GM19455 (cell line): ENCODE measurements around the gene DPEP3.
"Not testable (repeated sequence)": the region's sequence is repeated elsewhere in the genome, so short reads cannot be mapped to it uniquely, and the experiment has no call there.

ENCODE experiments used
- ATAC-seq: cut with Tn5 transposase; IDR thresholded peaks from one replicate; pipeline ENCODE4 v1.9.1; 2021; ENCODE audit not compliant: unreplicated experiment

DPEP3 gene

DNA sequence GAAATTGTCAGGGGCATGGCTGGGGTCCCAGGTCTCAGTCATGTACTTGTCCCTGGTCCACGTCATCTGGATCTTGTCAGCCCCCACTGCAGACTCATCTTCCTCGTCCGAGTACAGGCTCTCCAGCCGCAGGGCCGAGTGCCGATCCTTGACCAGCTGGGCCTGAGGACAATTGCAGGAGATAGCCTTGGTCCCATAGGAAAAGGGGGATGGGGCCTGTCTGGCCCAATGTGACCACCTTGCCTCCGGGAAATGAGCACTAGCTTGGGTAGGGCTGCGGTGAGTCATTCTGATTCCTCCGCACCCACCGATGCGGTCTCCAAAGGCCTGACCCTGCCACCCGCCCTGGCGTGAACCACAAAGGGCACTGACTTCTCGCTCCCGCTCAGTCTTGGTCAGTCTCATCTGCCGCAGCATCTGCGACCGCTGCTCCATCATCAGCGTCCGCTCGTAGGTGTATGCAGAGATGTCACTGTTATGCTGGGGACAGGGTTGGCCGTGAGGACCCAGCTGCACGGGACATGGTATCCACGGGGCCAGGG lies 34.8 kb downstream of the DPEP3 start:
- no peak for ATAC-seq

DNA sequence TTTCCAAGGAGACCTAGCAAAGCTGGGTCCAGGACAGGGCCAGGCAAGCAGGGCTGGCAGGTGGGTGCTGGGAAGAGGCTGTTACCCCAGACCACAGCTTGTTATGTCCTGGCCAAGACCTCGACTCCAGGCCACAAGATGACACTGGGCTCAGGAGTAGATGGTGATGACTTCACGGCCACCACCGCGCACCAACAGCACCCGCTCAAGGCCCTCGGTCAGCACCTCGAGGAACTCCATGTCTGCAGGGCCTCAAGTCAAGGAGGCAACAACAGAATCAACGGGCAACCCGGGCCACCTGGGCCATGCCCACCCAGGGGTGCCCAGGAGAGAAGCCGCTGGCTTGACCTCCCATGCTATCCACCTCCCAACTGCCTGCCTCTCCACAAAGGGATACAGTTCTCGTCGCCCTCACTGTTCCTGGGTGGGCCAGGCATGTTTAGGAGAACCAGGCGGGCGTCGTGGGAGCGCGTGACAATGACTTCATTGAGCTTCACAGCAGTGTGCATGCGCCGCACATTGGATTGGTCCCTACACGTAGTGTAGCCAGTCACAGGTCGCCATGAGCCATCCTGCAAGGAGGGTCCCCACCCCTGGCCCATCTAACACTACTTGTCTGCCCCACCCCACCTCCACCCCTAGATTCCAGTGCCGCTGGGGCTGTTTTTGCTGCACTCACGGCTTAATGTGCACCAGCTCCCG lies 35.5 kb downstream of the DPEP3 start:
- no peak for ATAC-seq

DNA sequence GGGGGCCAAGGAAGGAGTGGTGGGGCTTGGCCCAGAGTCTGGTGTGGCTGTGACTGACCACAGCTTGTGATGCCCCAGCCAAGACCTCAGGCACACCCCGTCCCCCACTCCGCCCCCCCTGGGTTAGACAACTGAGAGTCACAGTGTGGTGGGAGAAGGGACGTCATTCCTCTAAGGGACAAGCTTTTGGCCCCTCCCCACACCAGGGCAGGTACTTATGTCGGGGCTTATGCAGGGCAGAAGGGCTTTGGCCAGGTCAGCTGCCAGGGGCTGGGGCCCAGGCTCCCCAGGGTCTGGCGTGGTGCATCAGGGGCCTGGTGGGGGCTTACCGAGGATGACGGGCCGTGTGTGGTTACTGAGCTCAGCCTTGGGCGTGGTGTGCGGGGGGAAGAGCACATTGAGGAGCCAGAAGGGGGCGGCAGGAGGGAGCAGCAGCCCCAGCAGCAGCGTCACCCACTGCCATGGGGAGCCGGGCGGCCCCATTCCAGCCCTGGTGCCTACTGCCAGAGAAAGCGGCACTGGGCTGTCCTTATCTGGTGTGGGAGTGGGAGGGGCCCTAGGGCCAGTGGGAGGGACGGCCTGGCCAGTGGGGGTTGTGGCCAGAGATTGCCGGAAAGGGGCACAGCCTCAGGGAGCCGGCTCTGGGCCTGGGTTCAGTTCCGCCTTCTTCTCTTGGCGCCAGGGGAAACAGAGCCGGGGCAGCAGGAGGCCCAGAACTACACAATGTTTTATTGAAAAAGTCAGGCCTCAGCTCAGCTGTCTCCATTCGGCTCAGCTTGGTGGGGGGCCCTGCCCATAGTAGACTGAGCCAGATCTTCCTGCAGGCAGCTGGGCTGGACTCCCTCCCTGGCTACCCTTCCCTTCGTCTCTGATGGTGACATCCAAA lies 36.4 kb downstream of the DPEP3 start, which contains the start of gene LCAT:
Gene LCAT, minus strand, starts transcription at position 502 of the 886 bp plus-strand sequence. Its CDS starts 19 bp downstream, at position 483.
- ATAC-seq = no peak

DNA sequence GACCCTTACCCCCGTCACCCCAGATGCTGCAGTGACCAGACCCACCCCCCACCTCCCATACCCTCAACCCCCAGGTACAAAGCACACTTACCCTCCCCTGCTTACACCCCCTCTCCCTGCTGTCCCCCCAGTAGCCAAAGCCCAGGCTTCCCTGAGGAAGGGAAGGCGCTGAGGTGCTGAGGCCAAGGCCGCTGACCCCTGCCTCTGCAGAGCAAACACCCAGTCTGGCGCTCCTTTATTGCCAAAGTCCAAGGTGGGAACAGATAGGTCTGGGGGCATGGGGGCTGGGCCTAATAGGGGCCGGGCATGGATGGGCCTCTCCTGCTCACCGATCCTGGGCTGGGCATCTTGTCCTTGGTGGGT lies 37.1 kb downstream of the DPEP3 start:
- no peak for ATAC-seq

DNA sequence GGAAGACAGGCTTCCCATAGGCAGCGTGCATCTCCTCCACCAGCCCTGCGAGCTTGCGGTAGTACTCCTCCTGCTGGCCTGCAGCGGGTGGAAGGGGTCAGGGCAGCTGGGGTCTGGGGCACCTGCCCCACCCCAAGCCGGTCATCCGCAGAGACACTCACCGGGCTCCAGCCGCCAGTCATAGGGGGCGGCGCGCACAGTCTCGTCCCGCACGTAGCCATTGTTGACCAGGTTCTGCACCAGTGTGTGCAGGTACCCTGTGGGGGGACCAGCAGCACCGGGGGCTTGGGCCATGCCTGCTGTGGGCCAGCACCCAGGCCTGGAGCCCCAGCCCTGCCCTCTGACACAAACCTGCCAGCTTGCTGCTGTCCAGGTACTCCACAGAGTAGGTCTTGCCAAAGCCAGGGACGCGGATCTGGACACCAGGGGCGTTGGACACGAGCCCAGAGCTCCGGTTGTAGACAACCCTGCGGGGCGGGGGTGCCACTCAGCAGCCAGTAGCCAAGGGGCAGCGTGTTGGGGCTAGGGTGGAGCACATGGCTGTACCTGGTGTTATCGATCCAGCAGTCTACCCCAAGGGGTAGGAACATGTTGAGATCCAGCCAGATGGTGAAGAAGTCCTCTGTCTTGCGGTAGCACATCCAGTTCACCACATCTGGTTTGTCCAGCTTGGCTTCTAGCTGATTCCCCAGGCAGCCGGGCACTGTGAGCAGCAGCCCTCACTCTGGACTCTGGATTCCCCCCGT lies 37.6 kb downstream of the DPEP3 start:
- ATAC-seq = no peak

DNA sequence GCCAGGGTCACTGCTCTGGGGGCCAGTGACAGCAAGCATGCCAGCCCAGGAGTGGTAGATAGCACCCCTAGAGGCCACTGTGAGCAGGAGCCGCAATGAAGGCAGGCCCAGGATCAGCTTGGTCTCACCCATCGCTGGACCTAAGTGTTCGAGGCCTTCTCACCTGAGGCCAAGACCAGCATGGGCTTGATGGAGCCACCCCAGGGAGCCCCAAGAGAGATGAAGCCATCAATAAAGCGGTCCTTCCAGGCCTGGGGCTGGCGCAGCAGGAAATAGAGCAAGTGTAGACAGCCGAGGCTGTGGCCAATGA lies 38.1 kb downstream of the DPEP3 start:
- no peak for ATAC-seq

DNA sequence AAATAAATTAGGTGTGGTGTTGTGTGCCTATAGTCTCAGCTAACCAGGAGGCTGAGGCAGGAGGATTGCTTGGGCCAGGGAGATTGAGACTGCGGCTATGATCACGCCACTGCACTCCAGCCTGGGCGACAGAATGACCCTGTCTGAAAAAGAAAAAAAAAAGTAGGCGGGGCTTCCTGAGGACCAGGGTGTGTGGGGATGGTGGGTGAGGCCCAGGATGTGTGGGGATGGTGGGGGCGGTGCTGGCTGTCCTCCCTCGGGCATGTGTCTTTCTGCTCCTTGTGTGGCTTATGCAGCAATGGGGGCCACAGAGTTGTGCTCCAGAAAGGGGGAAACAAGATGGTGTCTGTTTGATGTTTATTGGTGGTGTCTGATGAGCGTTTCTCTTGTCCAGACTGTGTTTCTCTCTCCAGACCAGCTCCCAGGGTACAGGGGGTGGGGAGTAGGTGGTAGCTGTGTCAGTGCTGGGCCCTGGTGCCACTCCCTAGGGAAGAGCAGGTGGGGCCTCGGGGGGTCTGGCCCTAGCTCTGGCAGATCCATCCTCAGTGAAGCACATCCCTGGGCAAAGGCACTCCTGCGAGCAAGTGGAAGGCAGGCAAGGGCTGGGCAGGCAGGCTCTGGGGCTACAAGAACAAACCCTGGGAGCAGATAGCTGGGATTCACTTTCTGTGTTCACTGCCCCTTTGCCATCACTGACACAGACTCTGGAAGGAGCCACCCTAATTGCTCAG lies 38.7 kb downstream of the DPEP3 start:
- ATAC-seq = no peak

DNA sequence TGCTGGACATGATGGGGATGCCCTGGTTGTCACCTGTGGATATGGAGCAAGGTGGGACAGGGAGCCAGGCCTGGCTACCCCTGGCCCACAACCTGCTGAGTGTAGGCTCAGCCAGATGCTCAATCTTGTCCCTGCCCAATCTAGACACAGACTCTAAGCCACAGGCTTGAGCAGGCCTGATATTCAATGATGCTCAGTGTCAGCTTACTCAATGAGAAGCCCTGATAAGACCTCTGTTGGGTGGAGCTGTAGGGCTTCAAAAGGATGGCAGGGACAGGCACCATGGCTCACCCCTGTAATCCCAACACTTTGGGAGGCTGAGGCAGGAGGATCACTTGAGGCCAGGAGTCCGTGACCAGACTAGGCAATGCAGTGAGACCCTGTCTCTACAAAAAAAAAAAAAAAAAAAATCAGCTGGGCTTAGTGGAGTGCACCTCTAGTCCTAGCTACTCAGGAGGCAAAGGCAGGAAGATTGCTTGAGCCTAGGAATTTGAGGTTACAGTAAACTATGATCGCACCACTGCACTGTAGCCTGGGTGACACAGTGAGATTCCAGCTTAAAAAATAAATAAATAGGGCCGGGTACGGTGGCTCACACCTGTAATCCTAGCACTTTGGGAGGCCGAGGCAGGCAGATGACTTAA lies 39.7 kb downstream of the DPEP3 start:
- no peak for ATAC-seq

DNA sequence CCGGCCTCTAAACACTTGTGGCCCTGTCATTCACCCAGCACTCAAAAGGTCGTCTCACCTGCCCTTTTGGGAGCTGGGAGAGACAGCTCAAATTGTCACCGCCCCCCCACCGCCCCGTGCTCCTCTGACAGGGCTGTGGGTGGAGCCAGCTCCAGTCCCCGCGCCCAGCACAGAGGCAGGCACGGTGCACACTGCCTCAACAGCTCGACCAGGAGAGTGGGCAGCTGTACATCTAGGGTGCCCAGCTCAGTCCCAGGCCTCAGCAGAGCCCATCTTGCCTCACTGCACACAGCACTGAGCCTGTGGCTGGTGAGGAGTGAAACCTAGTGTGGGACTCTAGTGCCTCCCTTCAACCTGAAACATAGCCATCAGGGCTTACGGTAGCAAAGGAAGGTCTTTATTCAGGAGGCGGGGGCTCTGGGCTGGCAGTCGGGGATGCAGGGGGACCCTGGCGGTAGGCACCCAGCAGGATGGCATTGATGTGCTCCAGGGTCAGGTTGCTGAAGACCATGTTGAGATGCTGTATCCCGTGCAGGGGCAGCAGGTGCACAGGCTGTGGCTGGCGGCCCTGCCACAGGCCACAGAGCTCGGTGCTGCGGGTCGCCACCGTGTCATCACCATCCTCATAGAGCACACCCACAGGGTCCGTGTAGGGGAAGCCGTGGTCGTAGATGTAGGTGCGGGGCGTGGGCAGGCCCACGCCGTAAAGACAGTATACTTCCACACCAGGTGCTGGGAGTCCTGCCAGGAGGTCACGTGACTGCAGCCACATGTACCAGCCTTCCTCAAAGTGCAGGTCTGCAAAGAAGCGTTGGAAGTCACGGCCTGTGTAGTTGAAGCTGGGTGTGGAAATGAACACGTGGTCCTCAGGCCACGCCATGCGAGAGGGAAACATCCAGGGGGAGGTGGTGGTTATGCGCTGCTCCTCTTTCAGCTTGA lies 40.5 kb downstream of the DPEP3 start:
- no peak for ATAC-seq

DNA sequence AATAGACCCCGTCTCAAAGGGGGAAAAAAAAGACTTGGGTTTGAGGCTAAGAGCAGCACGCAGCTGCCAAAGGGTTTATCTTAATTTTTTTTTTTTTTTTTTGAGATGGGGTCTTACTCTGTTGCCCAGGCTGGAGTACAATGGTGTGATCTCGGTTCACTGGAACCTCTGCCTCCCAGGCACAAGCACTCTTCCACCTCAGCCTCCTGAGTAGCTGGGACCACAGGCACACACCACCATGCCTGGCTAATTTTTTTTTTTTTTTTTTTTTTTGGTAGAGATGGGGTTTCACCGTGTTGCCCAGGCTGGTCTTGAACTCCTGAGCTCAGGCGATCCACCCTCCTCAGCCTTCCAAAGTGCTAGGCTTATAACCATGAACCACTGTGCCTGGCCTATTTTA lies 42.6 kb downstream of the DPEP3 start:
- not testable (repeated sequence) for ATAC-seq

DNA sequence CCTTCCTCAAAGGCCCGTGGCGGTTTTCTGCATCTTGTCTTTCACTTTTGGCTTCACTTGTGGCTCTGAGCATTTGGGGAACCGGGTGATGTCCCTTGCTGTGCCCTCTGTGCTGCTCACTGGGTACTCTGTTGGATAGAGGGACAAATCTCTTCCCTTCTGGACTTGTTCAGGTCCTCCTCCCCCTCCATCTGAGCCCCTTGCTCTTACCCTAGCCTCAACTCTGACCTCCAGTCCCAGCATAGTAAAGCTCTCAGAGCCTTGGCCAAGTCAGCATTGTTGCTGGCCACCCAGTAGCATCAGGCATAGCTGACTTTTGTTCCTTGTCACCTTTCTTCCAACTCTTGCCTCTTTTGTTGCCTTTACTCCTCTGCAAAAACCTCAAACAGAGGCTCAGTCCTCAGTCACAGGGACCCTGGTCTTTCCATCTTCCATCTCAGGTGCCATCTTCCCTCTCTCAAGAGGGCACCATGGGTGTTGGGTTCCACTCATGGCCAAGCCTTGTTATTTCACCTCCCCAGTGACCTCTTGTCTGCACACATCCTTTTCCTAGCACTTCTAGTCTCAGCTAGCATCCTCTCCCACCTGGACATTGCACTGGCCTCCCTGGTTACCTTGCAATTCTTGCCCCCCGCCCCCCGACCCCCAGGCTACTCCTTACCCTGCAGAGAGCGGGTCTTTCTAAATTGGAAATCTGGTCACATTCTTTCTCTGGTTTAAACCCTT lies 43.3 kb downstream of the DPEP3 start:
- peak; percentile 56 for ATAC-seq

DNA sequence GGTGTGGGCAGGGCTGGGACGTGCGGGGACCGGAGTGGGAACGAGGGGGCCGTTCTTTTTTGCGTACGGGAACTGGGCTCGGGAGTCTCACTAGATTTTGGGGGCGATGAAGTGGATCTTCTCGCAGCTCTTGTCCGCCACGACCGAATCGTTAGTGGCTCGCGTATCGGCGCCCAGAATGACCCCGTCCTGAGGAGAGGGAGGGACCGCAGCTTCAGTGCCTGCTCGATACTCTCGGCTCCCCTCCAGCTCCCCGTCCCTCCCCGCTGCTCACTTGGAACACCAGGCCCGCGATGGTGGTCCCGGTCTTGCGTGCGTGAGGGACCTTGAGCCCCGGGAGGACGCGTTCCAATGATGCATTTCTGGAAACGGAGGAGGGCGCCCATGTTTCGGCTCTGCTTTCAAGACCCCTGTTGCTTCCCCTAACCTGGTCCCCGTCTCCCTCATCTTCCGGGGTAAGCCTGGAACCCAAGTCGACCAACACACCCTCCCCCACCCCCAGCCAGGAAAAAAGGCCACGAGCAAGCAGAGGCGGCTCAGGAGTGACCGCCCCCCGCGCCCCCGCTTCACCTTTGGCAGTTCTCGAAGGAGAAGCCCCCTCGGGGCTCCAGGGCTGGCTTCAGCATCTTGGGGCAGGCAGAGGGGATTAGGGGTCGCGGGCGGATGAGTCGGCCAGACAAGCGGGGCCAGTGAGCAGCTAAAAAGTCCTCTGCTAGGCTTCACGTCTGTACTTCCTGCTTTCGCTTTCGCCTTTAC lies 44.0 kb downstream of the DPEP3 start, which contains the start of gene PSMB10:
Gene PSMB10, minus strand, starts transcription at position 727 of the 756 bp plus-strand sequence. Its CDS starts 101 bp downstream, at position 626.
- ATAC-seq = peak; percentile 4

DNA sequence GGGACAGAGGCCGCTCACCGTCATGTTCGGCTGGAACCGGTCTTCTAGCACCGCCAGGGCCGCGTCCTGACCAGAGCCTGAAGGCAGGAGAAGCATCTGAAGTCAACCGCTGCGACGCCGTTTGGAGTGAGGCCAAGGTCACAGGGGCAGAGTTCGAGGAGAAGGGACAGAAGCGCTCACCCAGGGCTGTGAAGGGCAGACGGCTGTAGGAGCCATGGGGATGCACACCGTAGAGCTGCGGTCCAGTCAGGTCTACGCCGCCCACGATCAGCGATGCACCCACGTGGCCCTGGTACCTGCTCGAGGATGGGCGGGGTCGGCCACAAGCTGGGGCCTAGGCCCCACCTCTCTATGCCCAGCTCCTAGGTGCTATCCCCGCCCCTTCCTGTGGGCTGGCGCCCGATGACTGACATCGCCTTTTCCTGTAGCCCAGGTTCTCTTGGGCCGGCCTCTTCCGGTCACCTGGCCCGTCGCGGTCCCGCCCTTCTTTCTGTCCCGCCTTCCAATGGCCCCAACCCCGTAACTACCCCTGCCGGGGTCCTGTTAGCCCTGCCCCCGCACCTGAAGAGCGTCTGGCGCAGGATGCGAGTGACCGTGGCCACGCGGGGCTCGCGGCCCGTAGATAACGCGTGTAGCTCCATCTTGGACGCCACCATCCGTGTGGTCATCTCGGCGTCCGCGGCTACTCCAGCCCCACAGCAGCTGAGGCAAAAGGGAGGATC lies 44.7 kb downstream of the DPEP3 start:
- ATAC-seq = peak; percentile 84

DNA sequence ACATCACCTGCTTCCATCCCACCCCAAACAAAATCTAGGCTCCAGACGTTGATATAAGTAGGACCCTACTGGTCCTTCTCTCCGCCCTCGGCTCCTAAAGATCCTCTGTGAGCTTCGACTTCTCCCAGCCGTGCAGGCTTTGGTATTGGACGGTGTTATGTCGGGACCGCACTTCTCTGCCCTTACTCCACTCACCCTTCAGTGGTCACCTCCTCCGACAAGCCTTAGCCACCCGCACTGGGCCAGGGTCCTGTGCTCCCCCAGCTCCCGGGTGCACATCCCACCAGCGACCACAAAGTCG lies 45.2 kb downstream of the DPEP3 start:
- ATAC-seq = no peak

DNA sequence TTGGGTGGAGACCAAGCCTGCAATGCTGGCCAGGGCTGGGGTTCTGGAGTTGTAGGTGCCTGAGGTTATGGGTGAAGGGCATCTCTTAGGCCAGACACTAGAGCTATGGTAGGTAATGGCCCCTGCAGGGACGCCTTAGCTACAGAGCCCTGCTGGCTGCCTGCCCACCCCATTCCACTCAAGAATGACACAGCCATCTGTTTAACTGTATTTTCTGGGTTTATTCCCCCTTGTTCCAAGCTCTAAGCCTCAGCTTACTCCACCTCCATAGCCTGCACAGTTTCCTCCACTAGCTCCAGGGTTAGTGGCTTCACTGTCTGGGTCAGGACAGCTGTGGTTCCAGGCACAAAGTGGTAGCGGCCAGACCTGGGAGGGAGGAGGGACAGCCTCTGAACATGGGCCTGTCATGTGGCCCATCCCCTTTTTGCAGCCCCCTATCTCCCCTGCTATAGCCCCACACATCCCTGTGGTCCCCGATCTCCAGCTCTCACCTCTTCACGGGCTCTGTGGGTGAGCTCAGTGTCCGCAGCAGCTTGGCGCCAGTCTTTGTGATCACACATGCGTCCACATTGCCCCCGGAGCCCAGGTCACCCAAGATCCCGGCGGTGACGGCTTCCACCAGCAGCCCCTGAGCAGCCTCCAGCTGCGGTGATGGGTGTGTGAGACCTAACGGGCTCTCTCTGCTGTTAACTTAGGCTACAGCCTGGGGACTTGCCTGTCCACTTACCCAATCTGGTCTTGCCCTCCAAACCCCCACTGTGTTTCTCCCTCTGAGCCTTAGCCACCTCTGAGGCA lies 45.8 kb downstream of the DPEP3 start:
- ATAC-seq = no peak

DNA sequence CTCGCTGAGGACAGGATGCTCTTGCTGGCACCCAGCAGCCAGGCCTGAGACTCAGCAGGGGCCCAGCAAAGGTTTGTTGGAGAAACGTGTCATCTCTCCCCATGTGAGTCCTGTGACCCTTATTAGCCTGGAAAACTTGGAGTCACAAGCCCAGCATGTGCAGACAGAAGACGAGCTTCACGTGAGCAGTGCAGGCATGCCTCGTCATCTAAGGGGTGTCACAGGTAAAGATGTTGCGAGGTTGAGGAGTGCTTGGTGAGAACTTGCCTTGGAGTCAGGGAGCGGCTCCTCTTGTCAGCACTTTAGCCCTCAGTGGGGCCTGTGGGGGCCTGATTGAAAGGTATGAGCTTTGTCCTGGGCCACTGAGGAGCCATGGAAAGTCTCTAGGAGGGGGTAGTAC lies 46.5 kb downstream of the DPEP3 start:
- no peak for ATAC-seq

DNA sequence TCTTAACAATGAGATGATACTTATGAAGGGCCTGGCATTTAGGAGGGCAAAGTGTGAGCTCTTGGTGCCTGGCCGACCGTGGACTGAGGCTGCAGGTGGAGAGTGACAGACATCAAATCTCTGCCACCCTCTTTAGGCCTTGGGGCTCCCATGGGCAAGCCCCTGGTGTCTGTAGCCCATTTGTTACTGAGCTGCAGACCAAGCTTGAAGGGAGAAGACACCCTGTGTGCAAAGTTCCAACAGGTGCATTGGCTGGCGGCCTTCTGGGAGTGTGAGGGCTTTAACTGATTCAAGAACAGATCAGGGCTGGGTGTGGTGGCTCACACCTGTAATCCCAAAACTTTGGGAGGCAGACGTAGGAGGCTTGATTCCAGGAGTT lies 47.8 kb downstream of the DPEP3 start:
- no peak for ATAC-seq
